ENCODE measurements around the gene MAP6D1.

The MAP6D1 gene

DNA sequence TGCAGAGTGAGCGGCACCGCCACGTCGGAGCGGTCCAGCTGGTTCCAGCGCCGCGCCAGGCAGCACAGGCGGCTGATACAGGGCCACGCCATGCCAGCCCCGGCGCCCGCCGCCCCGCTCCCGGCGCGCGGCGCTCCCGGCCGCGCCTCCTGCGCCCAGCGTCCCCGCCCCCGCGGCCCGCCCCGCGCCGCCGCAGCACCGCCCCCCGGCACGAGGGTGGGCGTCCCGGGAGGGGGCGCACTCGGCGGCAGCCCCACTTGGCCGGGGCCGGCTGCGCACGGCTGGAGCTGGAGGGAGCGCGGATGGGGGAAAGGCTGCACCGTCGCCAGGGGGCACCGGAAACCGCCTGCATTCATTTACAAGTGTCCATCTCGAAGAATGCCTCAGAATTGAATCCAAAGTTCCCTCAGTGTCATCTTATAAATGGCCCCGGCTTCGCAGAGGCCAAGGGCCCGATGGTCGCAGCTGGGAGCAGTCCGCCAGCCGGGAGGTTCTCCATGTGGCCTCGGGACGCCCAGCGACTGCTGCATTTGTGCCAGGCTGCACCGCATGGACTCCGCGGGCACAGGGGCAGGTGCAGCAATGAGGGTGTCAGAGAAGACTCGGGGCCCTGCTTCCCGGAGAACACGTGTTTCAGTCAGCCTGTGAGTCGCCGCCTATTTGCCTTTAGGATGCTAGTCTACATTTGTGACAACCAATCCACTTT, at the start of gene MAP6D1:
Gene MAP6D1, minus strand, starts transcription at position 122 of the 706 bp plus-strand sequence. Its CDS starts 30 bp downstream, at position 92.
- peak; percentile 81 for DNase-seq

- peak; percentile 20 for DNase-seq
Measured at GRCh38 chr3:183873914-183874313, 48.5 kb upstream of the MAP6D1 start.

GRCh38 chr3:183871541-183871940, 46.2 kb upstream of the MAP6D1 start:
- no peak for DNase-seq

GRCh38 chr3:183870563-183870962, 45.2 kb upstream of the MAP6D1 start:
- DNase-seq = no peak

DNA sequence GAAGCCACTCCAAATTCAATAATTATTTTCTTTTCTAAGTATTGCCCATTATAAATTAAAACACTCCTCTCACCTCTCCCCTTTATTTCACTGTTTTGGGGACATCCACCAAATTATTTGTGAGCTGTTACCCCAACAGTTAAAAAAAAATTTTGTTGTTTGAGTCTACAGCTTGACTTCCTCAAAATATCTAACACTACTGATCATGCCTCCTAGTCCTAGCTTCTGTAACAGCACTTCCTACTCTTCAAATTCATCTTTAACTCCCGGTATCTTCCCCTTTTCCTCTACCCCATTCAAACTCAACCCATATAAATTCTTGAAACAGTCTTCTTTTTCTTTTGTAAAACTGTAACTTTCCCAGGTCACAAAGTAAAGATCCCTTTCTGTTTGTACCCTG, 43.4 kb upstream of the MAP6D1 start:
- DNase-seq = peak; percentile 46

DNA sequence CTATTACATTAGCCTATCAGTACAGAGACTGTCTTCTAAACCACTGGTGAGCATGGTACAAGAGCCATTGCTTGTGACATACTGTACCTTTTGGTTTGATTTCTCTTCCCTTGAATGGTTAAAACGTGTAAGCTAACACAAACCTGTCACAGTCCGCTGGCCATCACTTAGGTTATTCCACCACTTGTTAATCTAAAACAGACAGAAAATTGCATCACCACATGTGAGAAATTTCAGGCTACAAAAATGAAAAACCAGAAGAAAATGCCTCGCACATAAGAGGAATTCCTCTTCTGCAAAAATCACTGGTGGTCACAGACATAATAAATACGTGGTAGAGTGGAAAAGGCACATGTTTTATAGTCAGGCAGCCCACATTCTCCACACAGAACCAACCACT, 37.2 kb upstream of the MAP6D1 start:
- DNase-seq = no peak

GRCh38 chr3:183857863-183858262, 32.5 kb upstream of the MAP6D1 start:
- no peak for DNase-seq

GRCh38 chr3:183854318-183855035, 29.1 kb upstream of the MAP6D1 start:
- DNase-seq = no peak

DNA sequence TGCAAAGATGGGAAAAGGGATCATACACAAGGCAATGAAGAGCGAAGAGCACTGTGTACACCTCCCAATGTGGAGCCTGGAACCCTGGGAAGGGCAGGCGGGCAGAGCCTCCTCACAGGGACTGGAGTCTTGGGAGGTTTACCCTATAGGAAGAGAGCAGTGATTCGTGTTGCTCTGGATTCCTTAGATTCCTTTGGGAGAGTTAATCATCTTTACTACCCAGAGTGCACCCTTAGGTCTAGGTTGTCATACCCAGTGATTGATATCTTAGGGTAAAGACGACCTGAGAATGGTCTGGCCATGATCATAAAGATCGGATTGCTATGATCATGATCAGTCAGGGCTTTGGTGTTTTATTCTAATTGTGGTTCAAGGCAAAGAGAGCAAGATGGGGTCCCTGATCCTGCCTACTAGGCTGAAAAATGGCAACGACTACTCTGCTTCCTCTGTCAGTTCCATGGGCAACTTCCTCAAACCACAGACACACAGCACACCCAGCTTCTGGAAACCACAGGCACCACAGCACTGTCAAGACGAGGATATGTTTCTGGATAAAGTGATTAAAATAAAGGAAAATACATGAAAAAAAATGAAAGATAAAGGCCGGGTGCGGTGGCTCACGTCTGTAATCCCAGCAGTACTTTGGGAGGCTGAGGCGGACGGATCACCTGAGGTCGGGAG, 20.4 kb upstream of the MAP6D1 start:
- DNase-seq = peak; percentile 27

GRCh38 chr3:183845090-183845489, 19.7 kb upstream of the MAP6D1 start:
- no peak for DNase-seq

- no peak for DNase-seq
Measured at GRCh38 chr3:183844606-183845005, 19.2 kb upstream of the MAP6D1 start.

DNA sequence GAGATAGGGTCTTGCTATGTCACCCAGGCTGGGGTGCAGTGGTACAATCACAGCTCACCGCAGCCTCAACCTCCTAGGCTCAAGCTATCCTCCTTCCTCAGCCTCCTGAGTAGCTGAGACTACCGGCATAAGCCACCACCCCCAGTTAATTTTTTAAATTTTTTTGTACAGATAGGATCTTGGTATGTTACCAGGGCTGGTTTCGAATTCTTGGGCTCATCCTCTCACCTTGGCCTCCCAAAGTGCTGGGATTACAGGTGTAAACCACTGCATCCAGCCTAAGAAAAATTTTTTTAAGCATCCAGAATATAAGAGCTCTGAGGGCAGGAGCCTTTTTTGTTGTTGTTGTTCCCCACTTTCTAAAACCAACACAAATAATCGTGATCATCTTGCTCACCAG, 14.4 kb upstream of the MAP6D1 start:
- no peak for DNase-seq

DNA sequence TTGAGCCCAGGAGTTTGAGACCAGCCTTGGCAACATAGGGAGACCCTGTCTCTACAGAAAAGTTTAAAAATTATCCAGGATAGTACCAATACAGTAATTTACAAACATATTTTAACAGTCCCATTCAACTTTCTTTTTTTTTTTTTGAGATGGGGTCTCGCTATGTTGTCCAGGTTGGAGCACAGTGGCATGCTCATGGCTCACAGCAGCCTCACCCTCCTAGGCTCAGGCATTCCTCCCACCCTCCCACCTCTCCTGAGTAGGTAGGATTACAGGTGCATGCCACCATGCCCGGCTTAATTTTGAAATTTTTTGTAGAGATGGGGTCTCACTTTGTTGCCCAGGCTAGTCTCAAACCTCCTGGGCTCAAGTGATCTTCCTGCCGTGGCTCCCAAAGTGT, 12.5 kb upstream of the MAP6D1 start:
- no peak for DNase-seq

GRCh38 chr3:183837390-183837789, 12.0 kb upstream of the MAP6D1 start:
- DNase-seq = no peak

DNA sequence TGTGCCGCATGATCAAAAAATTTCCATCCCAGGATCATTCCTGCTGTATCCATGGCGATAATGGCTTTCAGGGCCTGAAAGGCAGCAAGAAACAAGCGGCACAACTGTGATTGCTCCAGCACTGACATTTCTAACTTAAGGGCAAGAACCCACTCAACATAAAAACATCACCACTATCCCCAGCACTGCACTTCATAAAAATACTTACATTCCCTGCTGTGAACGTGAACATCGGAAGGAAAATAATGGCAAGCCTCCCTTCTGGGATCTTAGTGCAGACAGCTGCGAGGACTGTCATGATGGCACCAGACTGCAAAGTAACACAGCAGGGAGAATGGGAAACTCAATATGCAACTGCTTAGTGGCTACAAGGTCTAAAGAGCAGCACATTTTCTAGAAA, 8.1 kb upstream of the MAP6D1 start:
- DNase-seq = no peak

GRCh38 chr3:183830187-183830586, 4.8 kb upstream of the MAP6D1 start:
- DNase-seq = no peak

DNA sequence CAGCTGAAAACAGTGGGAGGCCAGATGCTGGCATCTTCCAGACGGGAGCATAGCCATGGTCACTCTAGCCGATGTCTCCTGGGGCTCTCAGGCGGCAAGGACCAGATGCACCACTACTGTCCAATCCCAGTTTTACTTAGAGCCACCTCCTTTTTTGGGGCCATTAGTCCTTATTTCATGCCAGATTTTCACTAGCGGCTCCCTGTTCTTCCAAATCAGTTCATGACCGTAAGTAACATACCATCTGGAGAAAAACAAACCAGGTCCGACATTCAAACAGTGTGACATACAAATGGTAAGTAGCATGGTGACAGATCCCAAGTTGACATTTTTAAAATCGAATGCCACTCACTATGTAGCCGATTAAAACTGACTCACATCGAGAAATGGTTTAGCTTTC, 4.1 kb upstream of the MAP6D1 start:
- no peak for DNase-seq

- no peak for DNase-seq
Measured at GRCh38 chr3:183828538-183828870, 3.1 kb upstream of the MAP6D1 start.

DNA sequence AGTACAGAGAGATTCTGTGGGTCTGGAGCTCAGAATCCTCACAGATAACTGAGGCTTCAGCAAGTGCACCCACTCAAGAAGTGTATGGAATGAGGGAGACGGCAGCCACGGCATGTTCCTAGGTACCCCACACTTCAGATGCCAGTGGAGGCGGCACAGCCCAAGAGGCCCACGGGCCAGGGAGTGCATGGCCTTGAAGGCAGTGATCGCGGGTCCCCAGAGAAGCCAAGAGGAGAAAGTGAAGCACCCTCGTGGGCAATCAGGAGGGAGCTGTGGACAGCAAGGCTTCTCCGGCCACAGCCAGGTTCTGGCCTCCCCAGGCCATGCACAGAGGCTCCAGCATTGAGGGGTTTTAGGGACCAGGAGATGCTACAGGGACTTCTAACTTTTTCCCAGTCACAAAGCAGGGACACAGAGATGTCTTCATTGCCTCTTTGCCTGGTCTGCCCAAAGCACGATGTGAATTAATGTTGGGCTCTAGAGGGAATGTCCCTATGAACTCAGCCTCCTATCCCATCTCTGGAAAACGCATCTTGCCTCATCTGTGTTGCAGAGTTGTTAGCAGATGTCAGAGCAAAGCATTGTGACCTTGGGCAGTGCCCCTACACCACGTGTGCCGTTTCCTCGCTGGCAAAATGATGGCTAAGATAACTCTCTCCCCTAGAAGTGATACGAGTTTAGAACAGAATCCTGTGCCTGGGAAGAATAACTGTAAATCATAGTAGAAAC, 2.6 kb upstream of the MAP6D1 start:
- DNase-seq = no peak

GRCh38 chr3:183826448-183827250, 1.3 kb upstream of the MAP6D1 start:
- DNase-seq = no peak

DNA sequence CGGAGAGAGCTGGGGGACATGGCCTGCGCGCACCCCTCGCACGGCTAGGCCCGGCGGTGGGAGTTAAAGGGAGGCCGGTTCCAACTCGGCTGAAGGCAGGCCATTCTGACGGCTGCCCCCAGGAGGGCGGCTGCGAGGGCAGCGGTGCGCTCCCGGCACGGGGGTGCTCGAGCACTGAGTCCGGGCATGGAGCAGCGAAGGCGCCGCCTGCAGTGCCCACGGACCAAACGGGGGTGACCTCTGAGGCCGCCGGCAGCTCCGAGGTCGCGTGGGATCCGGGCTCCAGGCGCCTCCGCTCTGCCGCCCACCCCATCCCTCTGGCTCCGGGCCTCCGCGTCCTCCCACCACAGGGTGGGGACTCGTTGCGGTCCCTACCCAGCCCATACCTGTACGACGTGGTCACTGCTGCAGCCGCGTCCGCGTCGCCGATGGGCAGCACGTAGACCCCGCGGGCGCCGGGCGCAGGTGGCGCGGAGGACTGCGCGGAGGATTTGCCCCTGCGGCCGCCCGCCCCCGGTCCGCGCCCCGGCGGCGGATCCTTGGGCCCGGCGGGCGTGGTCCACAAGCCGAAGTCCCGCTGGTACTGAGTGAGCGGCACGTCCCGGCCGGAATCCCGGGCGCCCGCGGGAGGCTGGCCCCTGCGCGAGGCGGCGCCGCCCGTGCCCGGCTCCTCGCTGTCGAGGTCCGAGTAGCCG, 469 bp downstream of the MAP6D1 start:
- peak; percentile 43 for DNase-seq

- DNase-seq = no peak
Measured at GRCh38 chr3:183823963-183824362, 1.4 kb downstream of the MAP6D1 start.
